HG03045 (cell line): Measurements from ENCODE around the gene TENM3.

Source experiments
- ATAC-seq: cut with Tn5 transposase; IDR thresholded peaks from one replicate; pipeline ENCODE4 v1.9.1; 2021; ENCODE audit warnings: mild to moderate bottlenecking, moderate library complexity; ENCODE audit not compliant: unreplicated experiment

TENM3 gene

DNA sequence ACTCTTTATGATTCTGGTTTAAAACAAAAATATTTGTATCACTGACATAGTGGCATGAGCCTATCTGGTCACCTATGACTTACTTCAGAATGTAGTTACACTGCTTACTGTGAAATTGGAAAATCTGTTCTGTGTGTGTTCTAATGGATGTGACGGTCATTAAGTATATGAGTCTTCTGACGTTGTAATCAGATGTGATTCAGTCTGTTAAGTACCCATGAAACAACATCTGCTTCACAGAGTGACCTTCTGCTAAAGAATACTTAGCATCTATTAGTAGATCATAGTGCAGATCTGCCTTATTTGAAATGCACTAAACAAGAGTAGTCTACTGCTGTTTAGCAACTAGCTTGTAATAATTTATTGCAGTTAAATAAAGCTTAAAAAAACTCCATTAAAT lies 356.9 kb downstream of the TENM3 start:
- ATAC-seq: no peak

- ATAC-seq: no peak
Observed at GRCh38 chr4:182600856-182601255, 357.7 kb downstream of the TENM3 start.

DNA sequence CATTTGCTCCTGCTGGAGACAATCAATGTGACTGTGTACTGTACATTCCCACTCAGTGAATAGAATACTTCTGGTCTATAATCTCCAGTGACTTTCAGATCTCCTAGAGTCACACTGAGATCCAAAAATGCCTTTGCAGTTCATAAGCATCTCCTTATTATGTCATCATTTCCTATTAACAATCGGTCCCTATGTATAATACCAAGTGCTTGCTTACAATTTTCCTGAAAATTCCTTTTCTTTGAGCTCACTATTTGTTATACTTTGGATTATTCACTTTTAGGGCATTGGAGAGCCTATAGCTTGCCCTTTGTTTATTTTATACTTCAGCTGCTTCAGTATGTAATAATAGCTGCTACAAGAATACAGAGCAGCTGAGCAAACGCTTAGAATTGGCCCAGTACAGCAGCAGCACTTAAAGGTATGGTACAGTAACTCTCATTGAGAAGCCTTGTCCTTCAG lies 361.0 kb downstream of the TENM3 start:
- no peak for ATAC-seq

DNA sequence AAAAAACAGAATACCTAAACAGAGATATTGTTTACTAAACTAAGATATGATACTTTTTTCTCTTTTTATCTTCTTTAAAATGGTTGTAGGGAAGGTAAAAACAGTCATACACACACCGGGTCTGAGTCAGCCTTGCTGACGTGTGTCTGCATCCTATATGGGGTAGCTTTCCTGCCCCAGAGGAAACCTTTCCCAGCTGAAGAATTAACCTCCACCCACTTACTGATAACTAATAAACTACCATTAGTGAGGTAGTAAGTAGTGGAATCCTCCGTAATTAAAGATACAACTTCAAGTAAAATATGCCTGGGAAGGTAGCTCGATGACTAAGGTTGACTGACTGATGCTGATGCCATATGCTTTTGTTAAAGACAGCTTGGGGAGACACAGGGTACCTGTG lies 361.8 kb downstream of the TENM3 start:
- no peak for ATAC-seq

GRCh38 chr4:182608525-182608924 lies 365.3 kb downstream of the TENM3 start:
- no peak for ATAC-seq

- ATAC-seq: no peak
Observed at GRCh38 chr4:182616476-182616875, 373.3 kb downstream of the TENM3 start.

DNA sequence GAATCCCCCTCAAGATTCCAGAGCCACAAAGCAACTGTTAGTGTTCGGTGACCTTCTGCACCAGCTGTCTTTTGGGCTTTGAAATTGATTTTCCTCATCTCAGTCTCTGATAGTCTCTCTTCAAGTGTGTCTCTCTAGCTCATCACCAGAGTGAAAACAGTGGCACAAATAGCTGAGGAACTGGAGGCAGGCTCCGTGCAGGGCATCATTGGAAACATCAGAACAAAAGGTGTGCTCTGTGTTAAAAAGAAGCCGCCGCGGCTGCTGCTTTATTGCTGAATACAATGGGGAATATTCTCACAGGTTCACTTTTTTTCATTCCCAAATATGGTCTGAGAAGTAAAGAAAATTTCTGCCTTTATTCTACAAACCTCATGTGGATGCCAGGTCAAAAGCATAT lies 376.5 kb downstream of the TENM3 start:
- ATAC-seq: no peak

- ATAC-seq: no peak
Observed at GRCh38 chr4:182620111-182620980, 377.1 kb downstream of the TENM3 start.

GRCh38 chr4:182624281-182624680 lies 381.1 kb downstream of the TENM3 start:
- no peak for ATAC-seq

- ATAC-seq: no peak
Observed at GRCh38 chr4:182625193-182625592, 382.0 kb downstream of the TENM3 start.

DNA sequence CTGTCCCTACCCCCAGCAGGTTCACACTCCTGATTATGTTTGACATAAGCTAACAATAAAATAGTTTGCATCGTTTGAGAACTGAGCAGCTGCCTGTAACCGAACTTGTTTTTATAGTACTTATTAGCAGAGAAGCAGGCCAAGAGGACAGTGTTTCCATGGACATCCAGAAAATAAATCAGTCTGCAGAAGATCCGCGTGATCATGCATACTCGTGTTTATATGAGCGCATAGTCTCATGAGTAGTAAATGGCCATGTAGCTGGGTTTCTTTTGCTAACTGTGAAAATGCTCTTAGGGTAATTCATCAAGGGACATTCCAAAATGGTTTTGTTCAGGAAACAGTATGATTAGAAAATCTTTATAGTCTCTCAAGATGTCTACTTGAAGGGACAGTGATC lies 384.8 kb downstream of the TENM3 start:
- no peak for ATAC-seq

DNA sequence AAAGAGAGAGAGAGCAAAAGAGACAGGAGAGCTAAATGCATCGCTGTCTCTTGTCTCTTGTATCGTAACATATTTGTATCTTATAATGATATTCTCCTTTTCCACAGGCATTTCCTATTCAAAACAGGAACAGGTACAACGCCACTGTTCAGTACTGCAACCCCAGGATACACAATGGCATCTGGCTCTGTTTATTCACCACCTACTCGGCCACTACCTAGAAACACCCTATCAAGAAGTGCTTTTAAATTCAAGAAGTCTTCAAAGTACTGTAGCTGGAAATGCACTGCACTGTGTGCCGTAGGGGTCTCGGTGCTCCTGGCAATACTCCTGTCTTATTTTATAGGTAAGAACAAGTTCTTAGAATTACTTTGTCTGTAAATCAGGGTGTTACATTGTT lies 385.3 kb downstream of the TENM3 start:
- ATAC-seq: no peak

DNA sequence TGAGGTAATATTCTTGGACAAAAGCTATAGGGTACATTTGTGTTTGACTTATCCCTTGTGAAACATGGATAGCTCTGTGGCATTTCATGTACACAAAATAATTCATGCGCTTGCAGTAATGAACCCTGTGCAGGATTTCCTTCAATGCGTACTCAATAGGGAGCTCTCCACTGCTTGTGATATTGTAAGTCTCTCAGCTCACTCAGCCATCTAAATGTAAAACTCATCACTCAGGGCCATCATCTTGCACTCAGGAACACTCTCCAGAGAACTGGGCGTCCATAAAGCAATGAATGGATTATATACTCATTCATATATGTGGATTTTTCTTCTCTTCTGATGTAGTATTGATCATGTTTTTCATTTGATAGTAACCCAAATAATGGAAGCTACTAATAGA lies 385.9 kb downstream of the TENM3 start:
- ATAC-seq: no peak

DNA sequence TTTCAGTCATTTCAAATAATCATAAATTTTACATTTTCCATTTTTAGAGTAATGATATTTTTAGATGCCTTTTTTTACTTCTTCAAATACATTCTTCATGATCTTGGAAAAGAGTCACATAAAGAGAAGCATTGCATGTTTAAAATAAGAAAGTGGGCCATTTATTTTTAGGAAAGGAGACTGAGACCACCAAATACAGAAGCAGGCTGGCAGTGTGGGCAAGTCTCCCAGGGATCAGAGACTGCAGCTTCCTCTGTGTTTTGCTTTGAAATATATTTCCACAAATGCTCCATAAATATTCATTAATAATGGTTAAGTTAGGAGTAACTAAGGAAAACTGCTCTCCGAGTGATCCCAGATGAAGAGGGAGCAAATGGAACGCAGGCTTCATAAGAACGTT lies 397.3 kb downstream of the TENM3 start:
- ATAC-seq: no peak

DNA sequence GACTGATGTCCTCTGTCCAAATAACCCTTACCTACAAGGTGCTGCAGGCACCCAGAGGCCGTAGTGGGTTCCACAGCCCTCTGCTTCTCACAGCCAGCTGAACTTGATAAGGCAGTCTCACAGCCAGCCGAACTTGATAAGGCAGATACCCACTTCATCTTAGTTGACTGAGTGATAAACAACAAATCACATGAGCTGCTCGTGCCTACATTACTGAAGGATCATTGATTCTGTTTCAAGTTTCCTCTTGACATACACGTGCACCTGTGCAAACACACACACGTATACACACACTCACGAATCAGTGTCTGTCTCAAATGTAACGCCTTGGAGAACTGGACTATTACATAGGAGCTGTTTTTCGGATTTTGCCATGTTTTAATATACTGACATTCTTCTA lies 397.7 kb downstream of the TENM3 start:
- ATAC-seq: no peak

DNA sequence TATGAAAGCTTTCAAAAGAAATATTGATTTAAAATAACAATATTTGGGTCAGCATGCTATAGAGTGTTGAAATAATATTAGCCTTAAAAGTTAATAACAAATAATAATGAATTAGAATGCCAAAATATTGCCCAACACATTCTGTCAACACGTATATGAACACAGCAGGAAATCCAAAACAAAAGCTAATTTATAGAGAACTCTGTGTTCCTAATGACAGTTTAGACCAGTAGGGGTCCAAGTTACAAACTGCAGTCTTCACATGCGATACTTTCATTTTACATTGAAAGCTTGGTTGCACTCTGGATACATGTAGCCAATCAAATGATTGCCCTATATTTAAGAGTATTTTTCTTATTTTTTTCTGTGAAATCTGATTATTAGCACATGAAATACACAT lies 399.6 kb downstream of the TENM3 start:
- ATAC-seq: no peak

DNA sequence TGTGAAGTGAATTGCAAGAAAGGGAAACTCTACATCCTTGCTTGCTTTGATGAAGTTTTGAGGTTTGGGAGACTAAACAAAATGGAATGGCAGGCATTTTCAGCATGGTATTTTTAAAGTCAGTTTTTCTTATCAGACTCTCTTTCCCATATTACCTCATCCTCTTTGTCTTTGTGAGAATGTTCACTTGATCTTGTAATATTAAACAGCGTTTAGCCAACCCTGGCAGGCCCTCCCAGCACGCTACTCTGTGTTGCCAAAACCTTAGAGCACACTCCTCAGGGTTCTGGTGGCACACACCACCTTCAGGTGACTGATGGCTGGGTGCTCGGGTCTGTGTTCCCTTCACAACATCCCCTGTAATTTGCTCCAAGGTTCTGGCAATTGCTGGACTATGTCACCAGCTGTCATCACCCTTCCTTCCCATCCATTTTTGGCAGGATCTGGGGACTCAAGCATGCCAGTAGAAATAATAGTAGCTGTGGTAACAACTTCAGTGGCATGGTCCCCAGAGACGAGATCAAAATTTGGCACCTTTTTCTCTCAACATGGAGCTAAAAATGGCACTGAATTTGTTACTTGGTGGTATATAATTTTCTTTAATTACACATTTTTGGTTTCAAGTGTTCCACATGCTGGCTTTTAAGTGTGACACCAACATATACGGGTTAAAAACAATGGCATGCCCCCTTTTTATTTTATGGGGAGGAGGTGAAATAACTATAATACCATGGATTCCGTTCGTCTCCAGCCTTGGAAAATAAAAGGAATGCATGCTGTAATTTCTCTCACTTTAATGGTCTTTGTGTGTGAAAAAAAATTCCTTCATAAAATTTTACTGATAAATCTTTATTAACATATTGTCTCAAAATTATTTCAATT lies 400.8 kb downstream of the TENM3 start:
- no peak for ATAC-seq

- no peak for ATAC-seq
Observed at GRCh38 chr4:182644683-182645050, 401.5 kb downstream of the TENM3 start.

DNA sequence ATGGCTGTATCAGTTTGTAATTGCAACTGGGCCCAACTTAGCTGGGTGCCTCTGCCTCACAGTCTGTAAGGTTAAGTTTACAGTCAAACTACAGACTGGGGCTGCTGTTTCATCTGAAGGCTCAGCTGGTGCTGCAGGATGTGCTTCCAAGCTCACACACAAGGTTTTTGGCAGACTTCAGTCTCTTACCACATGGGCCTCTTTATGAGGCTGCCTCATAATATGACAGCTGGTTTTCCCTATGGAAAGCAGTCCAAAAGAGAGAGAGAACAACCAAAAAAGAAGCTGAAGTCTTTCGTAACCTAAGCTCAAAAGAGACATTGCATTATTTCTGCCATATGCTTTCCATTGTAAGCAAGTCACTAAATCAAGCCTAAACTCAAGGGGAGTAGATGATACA lies 402.3 kb downstream of the TENM3 start:
- no peak for ATAC-seq

DNA sequence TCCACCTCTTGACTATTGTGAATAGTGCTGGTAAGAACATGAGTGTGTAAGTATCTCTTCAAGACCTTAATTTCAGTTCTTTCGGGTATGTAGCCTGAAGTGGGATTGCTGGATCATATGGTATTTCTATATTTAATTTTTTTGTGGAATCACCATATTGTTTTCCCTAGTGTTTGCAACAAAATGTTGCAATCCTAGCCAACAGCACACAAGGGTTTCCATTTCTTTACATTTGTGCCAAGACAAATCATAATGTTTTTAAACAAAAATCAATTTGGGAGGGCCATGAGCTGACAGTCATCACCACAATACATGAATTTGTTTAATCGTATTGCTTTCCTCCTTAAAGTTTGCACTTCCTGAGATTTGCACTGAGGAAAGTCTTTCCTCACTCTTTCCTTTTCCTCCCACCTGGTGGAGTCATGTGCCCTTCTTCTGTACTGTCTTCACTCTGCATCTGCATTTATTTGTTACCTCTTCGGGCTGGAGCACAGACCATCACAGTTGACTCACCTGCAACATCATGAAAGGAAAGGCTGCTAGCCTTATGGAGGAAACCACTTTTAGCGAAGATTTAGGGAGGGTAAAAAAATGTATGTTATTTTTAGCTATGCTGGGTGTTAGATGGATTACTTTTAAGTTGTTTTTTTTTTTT lies 404.6 kb downstream of the TENM3 start:
- no peak for ATAC-seq

DNA sequence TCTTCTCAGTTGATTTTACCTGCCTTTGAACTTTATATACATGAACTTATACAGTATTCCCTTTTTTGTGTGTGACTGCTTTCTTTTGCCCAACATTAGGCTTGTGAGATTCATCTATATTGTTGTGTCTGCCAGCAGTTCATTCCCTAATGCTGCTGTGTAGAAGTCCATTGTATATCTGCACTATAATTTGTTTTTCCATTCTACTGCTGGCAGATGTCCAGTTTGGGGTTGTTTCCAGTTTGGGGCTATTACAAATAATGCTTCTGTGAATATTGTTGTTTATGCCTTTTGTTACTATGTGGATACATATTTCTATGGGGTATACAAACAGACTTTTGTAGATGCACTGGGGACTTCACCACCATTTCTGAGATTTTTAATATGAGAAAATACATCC lies 405.6 kb downstream of the TENM3 start:
- no peak for ATAC-seq
